K562 (cell line): ENCODE results near the gene KLK13. TPM values are rescaled to one million over a fixed set of nuclear protein-coding genes. Genes with fewer than 3 reads are reported as not detected.
A peak's percentile ranks its signal among the peaks of the same experiment; 100 is the strongest.

Source experiments
- ARHGAP35 ChIP-seq: fragments of 450-650 bp; IDR thresholded peaks from 2 replicates; pipeline ENCODE4 v1.6.1; 2018; ENCODE audit not compliant: partially characterized antibody
- ATF7 ChIP-seq: fragments of 450-650 bp; IDR thresholded peaks from 2 replicates; pipeline ENCODE4 v1.7.1; 2014; ENCODE audit warnings: mild to moderate bottlenecking, moderate library complexity
- BCOR ChIP-seq: fragments of 450-650 bp; IDR thresholded peaks from 2 replicates; pipeline ENCODE4 v1.6.1; 2016
- BMI1 ChIP-seq: fragments of 150-350 bp; IDR thresholded peaks from 2 replicates; pipeline ENCODE4 v1.6.1; 2014; ENCODE audit warnings: low read length
- DMBX1 ChIP-seq: fragments of 250-450 bp; sonication (Bioruptor Pico); IDR thresholded peaks from 2 replicates; pipeline ENCODE4 v1.8.0; 2022; ENCODE audit warnings: inconsistent platforms, mild to moderate bottlenecking, moderate library complexity, borderline replicate concordance
- ERF ChIP-seq: fragments of 450-650 bp; formaldehyde crosslinking; IDR thresholded peaks from 2 replicates; pipeline ENCODE4 v1.4.0; 2020; ENCODE audit warnings: mild to moderate bottlenecking, mixed read lengths
- ESRRB ChIP-seq: fragments of 250-450 bp; sonication (Bioruptor Pico); IDR thresholded peaks from 2 replicates; pipeline ENCODE4 v1.5.0; 2020; ENCODE audit warnings: mild to moderate bottlenecking, moderate library complexity, borderline replicate concordance
- ETV1 ChIP-seq: fragments of 450-650 bp; conservative IDR thresholded peaks from 2 replicates; pipeline ENCODE4 v1.6.1; 2016; ENCODE audit warnings: missing genetic modification characterization, control low read depth, low read depth, missing compliant biosample characterization
- FOS ChIP-seq: IDR thresholded peaks from 3 replicates; pipeline ENCODE4 v1.6.1; 2011; ENCODE audit not compliant: insufficient read length; ENCODE audit errors: extremely low read depth
- FOXJ2 ChIP-seq: fragments of 200-800 bp; sonication (Bioruptor generic); IDR thresholded peaks from 2 replicates; pipeline ENCODE4 v1.6.1; 2016; ENCODE audit warnings: missing genetic modification characterization, missing compliant biosample characterization
- FOXP1 ChIP-seq: sonication (generic); formaldehyde crosslinking; IDR thresholded peaks from 2 replicates; pipeline ENCODE4 v1.8.0; 2022; ENCODE audit warnings: mild to moderate bottlenecking, missing genetic modification reagents
- HEY1 ChIP-seq: fragments of 250-450 bp; sonication (Bioruptor Pico); IDR thresholded peaks from 2 replicates; pipeline ENCODE4 v1.5.0; 2020; ENCODE audit warnings: mild to moderate bottlenecking, moderate library complexity, borderline replicate concordance
- KLF1 ChIP-seq: fragments of 450-650 bp; IDR thresholded peaks from 2 replicates; pipeline ENCODE4 v1.6.1; 2016; ENCODE audit warnings: missing genetic modification characterization, missing compliant biosample characterization
- KLF16 ChIP-seq: IDR thresholded peaks from 2 replicates; pipeline ENCODE4 v1.6.1; 2016; ENCODE audit warnings: antibody characterized with exemption
- MCM5 ChIP-seq: fragments of 450-650 bp; IDR thresholded peaks from 2 replicates; pipeline ENCODE4 v1.6.1; 2016; ENCODE audit warnings: low read depth
- NRF1 ChIP-seq, 2 experiments: fragments of 450-650 bp; IDR thresholded peaks in 1 of 2; conservative IDR thresholded peaks in 1 of 2; 2 replicates each; pipeline ENCODE4 v1.6.1; 2014; ENCODE audit warnings: mild to moderate bottlenecking in 2 of 2
- PCBP2 ChIP-seq: fragments of 200-400 bp; formaldehyde crosslinking; IDR thresholded peaks from 2 replicates; pipeline ENCODE4 v1.6.1; 2018; ENCODE audit warnings: low read length, low read depth, mild to moderate bottlenecking, moderate library complexity; ENCODE audit not compliant: poor library complexity, severe bottlenecking
- PYGO2 ChIP-seq: fragments of 450-650 bp; IDR thresholded peaks from 2 replicates; pipeline ENCODE4 v1.6.1; 2016; ENCODE audit warnings: mild to moderate bottlenecking, missing genetic modification characterization, moderate library complexity, missing compliant biosample characterization
- RAD51 ChIP-seq: fragments of 450-650 bp; IDR thresholded peaks from 2 replicates; pipeline ENCODE4 v1.7.1; 2016; ENCODE audit warnings: low read depth, mild to moderate bottlenecking, borderline replicate concordance
- RBM15 ChIP-seq: fragments of 200-400 bp; formaldehyde crosslinking; IDR thresholded peaks from 2 replicates; pipeline ENCODE4 v1.6.1; 2018; ENCODE audit warnings: mild to moderate bottlenecking, low read length, moderate library complexity; ENCODE audit not compliant: insufficient read depth
- SREBF2 ChIP-seq: sonication (generic); formaldehyde crosslinking; IDR thresholded peaks from 2 replicates; pipeline ENCODE4 v1.4.0; 2020; ENCODE audit warnings: mild to moderate bottlenecking, missing genetic modification reagents
- ZNF217 ChIP-seq: sonication (generic); formaldehyde crosslinking; IDR thresholded peaks from 2 replicates; pipeline ENCODE4 v1.8.0; 2022; ENCODE audit warnings: mild to moderate bottlenecking, missing genetic modification reagents
- ZNF3 ChIP-seq: fragments of 250-450 bp; sonication (Bioruptor Pico); IDR thresholded peaks from 2 replicates; pipeline ENCODE4 v1.5.0; 2021; ENCODE audit warnings: mild to moderate bottlenecking, moderate library complexity
- ZNF75A ChIP-seq: fragments of 450-650 bp; formaldehyde crosslinking; IDR thresholded peaks from 2 replicates; pipeline ENCODE4 v1.4.0; 2020; ENCODE audit warnings: mild to moderate bottlenecking
- ZNF780A ChIP-seq: fragments of 250-450 bp; sonication (Bioruptor Pico); IDR thresholded peaks from 2 replicates; pipeline ENCODE4 v1.5.0; 2021; ENCODE audit warnings: mild to moderate bottlenecking
- ZZZ3 ChIP-seq: fragments of 450-650 bp; IDR thresholded peaks from 2 replicates; pipeline ENCODE4 v1.6.1; 2016; ENCODE audit warnings: antibody characterized with exemption, mild to moderate bottlenecking, moderate library complexity
- polyA plus RNA-seq, 8 experiments: library from polyadenylated mRNA; depleted of rRNA in 4 of 8; stranded (reverse) in 5 of 8; unstranded in 3 of 8; fragments of >200 nt; fragmentation: Nextera tagmentation in 2 of 8; fragmentation: Illumina TruSeq in 1 of 8; extraction: Ambion mirVana in 2 of 8; extraction: Trizol in 1 of 8; gene quantifications; 2 replicates each; pipeline versions ENCODE4 v1.2.1 to v1.2.3, GENCODE V29; 2011 to 2014; ENCODE audit warnings: inconsistent platforms in 1 of 8, missing spikeins in 1 of 8
- total RNA-seq, 7 experiments: library from RNA; depleted of rRNA in 6 of 7; stranded (reverse); fragments of >200 nt in 6 of 7; fragmentation: Illumina TruSeq in 2 of 7; extraction: Trizol in 2 of 7; gene quantifications; 2 replicates each; pipeline versions ENCODE4 v1.2.1 to v1.2.3, GENCODE V29; 2011 to 2021; ENCODE audit warnings: low replicate concordance in 1 of 7
- TF ChIP-seq, protein P1 (sequence below): sonication (generic); formaldehyde crosslinking; IDR thresholded peaks from 2 replicates; pipeline ENCODE4 v1.8.0; 2022; ENCODE audit warnings: missing genetic modification reagents, mild to moderate bottlenecking, borderline replicate concordance
- TF ChIP-seq, protein P2 (sequence below): fragments of 450-650 bp; formaldehyde crosslinking; IDR thresholded peaks from 2 replicates; pipeline ENCODE4 v1.4.0; 2020; ENCODE audit warnings: mild to moderate bottlenecking, moderate library complexity
- TF ChIP-seq, protein P3 (sequence below): fragments of 450-650 bp; formaldehyde crosslinking; IDR thresholded peaks from 2 replicates; pipeline ENCODE4 v1.4.0; 2020; ENCODE audit warnings: mild to moderate bottlenecking, moderate library complexity

KLK13 gene
- total and polyA plus RNA-seq, 9 of the 15 experiments (the other 6 are each of a cell fraction or from before 2014, with no cell fraction given) = 0.72 to 9.0 (median 2.3) TPM

DNA sequence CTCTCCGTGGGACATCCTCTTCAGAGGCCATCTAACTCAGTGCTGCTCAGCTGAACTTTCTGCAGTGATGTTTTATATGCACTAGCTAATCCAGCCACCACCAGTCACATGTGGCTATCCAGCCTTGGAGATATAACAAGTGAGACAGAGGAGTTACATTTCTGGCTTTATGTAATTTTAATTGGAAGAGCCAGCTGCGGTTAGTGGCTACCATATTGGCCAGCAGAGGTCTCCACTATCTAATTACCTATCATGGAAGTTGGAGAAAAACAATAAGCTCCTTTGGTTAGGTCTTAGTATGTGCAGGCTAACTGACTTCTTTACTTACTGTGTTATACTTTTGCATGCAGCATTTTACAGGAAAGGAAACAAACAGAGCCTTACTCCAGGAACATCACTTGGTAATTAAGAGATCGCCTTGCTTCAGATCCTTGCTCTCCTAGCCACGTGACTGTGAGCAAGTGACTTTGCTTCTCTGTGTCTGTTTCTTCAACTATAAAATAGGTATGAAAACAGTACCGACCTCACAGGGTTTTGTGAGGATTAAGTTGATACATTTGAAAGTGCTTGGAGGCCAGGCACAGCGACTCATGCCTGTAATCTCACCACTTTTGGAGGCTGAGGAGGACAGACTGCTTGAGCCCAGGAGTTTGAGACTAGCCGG is 43.8 kb downstream of the KLK13 start (continued):
- TF ChIP-seq SREBF2 (CRISPR knock-in tag) (no peak), KLF1 (tag) (no peak), FOS (no peak), ZNF217 (CRISPR knock-in tag) (no peak), ZNF75A (CRISPR knock-in tag) (no peak), ZNF3 (CRISPR knock-in tag) (no peak), PYGO2 (tag) (no peak), ATF7 (no peak), MCM5 (no peak), DMBX1 (no peak), FOXP1 (CRISPR knock-in tag) (no peak), BMI1 (no peak), ESRRB (no peak), NRF1 (conservative IDR thresholded peaks at IDR 0.05 in 1 of 2, IDR thresholded peaks at IDR 0.05 in 1 of 2) (peak in 1 of 2 experiments; percentile 24; a peak in 1 of 4 replicates), RAD51 (peak; percentile 86), PCBP2 (no peak), ARHGAP35 (no peak), ETV1 (tag) (no peak), FOXJ2 (no peak), ERF (CRISPR knock-in tag) (no peak), ZZZ3 (no peak), BCOR (no peak), RBM15 (no peak), HEY1 (CRISPR knock-in tag) (0 out of 2 replicates have a peak, but pooled peaks have one; percentile 45), KLF16 (no peak), ZNF780A (no peak)
- TF ChIP-seq, protein P1, sequence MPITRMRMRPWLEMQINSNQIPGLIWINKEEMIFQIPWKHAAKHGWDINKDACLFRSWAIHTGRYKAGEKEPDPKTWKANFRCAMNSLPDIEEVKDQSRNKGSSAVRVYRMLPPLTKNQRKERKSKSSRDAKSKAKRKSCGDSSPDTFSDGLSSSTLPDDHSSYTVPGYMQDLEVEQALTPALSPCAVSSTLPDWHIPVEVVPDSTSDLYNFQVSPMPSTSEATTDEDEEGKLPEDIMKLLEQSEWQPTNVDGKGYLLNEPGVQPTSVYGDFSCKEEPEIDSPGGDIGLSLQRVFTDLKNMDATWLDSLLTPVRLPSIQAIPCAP (CRISPR knock-in tag) = no peak
- TF ChIP-seq, protein P2, sequence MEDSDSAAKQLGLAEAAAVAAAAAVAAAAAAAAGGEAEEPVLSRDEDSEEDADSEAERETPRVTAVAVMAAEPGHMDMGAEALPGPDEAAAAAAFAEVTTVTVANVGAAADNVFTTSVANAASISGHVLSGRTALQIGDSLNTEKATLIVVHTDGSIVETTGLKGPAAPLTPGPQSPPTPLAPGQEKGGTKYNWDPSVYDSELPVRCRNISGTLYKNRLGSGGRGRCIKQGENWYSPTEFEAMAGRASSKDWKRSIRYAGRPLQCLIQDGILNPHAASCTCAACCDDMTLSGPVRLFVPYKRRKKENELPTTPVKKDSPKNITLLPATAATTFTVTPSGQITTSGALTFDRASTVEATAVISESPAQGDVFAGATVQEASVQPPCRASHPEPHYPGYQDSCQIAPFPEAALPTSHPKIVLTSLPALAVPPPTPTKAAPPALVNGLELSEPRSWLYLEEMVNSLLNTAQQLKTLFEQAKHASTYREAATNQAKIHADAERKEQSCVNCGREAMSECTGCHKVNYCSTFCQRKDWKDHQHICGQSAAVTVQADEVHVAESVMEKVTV (CRISPR knock-in tag) = 0 out of 2 replicates have a peak, but pooled peaks have one; percentile 46
- TF ChIP-seq, protein P3, sequence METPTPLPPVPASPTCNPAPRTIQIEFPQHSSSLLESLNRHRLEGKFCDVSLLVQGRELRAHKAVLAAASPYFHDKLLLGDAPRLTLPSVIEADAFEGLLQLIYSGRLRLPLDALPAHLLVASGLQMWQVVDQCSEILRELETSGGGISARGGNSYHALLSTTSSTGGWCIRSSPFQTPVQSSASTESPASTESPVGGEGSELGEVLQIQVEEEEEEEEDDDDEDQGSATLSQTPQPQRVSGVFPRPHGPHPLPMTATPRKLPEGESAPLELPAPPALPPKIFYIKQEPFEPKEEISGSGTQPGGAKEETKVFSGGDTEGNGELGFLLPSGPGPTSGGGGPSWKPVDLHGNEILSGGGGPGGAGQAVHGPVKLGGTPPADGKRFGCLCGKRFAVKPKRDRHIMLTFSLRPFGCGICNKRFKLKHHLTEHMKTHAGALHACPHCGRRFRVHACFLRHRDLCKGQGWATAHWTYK (CRISPR knock-in tag) = no peak
